Large intestine (tissue), 3 donors: ENCODE results near the gene FIS1. TPM values are rescaled to one million over a fixed set of nuclear protein-coding genes. Genes with fewer than 3 reads are reported as not detected.
A peak's percentile ranks its signal among the peaks of the same experiment; 100 is the strongest.

Experiments
- DNase-seq, 2 donors: peaks; one replicate each; pipeline versions ENCODE4 v3.0.0 to v3.0.0-alpha.2; 2013
- H3K27ac ChIP-seq: one replicate; pipeline ENCODE4 v1.5.1; 2013; ENCODE audit warnings: low read length
- H3K27me3 ChIP-seq: 2 replicates; pipeline ENCODE4 v1.6.1; 2013; ENCODE audit warnings: low read length; ENCODE audit not compliant: control insufficient read depth, insufficient read depth
- H3K36me3 ChIP-seq: 2 replicates; pipeline ENCODE4 v1.6.1; 2013; ENCODE audit warnings: low read length; ENCODE audit not compliant: control insufficient read depth, insufficient read depth
- H3K4me1 ChIP-seq: one replicate; pipeline ENCODE4 v1.6.1; 2013; ENCODE audit warnings: low read length; ENCODE audit not compliant: control insufficient read depth, insufficient read depth
- H3K4me3 ChIP-seq: one replicate; pipeline ENCODE4 v1.5.1; 2013; ENCODE audit warnings: low read length
- H3K9me3 ChIP-seq: one replicate; pipeline ENCODE4 v1.6.1; 2013; ENCODE audit warnings: mild to moderate bottlenecking, low read depth, low read length, moderate library complexity; ENCODE audit not compliant: control insufficient read depth
- WGBS: methylation state at CpG from one replicate; pipeline ENCODE4 v1.1.5; 2013; ENCODE audit warnings: low lambda C conversion rate; ENCODE audit not compliant: insufficient coverage; 5-methylcytosine and 5-hydroxymethylcytosine counted together
- polyA plus RNA-seq: library from polyadenylated mRNA; unstranded; fragments of 120-200 nt; gene quantifications from one replicate; pipeline ENCODE4 v1.2.1, GENCODE V29; 2013

The FIS1 gene
- polyA plus RNA-seq, 1 donor, result 142 TPM

DNA sequence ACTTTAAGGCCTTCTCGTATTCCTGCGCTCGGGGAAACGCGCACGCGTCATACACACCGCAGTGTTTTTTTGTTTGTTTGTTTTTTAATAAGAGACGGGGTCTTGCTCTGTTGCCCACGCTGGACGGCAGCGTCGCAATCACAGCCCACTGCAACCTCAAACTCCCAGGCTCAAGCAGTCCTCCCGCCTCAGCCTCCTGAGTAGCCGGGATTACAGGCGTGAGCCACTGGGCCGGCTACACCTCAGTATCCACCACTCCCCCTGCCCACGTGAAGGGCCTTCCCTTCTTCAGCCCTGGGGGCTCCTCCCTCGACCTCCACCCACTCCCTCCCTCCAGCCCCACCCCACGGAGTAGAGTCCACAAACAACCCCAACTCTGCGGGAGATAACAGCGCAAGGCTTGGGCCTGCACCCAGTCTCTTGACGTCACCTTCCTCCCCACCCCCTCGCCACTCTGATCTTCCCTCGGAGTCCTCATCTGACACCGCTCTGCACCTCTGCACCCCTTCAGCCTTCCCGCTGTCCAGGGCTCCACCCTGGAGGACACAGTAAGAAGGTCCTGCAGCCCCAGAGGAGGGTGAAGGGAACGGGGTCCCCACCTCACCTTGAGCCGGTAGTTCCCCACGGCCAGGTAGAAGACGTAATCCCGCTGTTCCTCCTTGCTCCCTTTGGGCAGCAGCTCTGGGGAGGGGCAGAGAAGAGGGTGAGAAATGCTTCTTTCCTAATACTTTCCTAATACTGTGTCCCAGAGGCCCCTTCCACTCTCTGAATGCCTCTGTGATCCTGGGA, 4.5 kb downstream of the FIS1 start:
- Histone ChIP-seq H3K27ac (peak overlapping the region; percentile 46), H3K4me1 (peaks cover 66% of the 10 kb centered on the region), H3K36me3 (peaks cover 32% of the 10 kb centered on the region), H3K27me3 (no peaks in the 10 kb centered on the region), H3K4me3 (no peak overlapping the region), H3K9me3 (no peaks in the 10 kb centered on the region)
- DNase-seq, result peak; percentile 83 to 92
- WGBS, result no CpG with 5 or more reads among the region's 32 CpGs

DNA sequence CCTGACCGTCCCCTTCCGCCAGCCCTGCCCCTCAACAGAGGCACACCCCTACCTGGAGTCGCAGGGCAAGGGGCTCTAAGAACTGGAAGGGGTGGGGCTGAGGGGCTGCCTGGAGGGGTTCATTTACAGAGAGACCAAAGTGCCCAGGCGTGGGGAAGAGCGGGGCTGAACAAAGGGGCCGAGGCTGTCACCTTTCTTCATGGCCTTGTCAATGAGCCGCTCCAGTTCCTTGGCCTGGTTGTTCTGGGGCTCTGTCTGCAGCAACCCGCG, 5.0 kb downstream of the FIS1 start:
- Histone ChIP-seq H3K9me3 (no peaks in the 10 kb centered on the region), H3K4me1 (peaks cover 68% of the 10 kb centered on the region), H3K36me3 (peaks cover 32% of the 10 kb centered on the region), H3K27ac (no peak overlapping the region), H3K27me3 (no peaks in the 10 kb centered on the region), H3K4me3 (no peak overlapping the region)
- no CpG with 5 or more reads among the region's 9 CpGs for WGBS
- DNase-seq, result no peak

DNA sequence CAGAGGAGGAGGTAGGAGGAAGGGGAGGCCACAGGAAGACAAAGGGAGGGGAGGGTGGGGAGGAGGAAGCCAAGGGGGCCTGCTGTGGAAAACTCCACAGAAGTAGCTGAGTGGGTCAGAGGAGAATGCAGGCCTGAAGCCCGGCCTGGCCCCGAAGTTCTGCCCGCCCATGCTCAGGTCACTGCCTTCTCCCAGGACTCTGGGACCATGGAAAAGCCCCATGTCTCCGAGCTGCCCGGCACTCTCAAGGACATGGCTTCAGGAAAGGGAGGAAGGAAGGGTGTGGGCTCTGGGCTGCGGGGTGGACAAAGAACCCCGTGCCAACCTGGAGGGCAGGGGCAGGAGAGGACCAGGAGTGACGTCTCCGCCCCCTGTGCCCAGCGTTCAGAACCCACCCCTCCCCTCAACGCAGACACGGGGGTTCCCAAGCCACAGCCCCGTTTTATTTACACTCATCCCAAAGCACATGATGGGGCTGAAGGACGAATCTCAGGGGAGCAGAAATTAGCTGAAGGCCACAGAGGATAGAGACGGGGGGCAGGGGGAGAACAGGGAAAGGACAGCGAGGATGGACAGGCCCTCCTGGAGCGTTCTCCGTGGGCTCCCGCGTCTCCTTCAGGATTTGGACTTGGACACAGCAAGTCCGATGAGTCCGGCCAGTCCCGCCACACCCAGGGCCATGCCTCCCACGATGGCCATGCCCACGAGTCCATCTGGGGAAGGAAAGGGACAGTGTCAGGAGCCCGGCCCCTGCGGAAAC, 5.5 kb downstream of the FIS1 start:
- H3K4me3 ChIP-seq, result no peak overlapping the region
- H3K9me3 ChIP-seq, result no peaks in the 10 kb centered on the region
- no CpG with 5 or more reads among the region's 27 CpGs for WGBS
- H3K27me3 ChIP-seq, result no peaks in the 10 kb centered on the region
- DNase-seq, result peak in 1 of 2 donors; percentile 14
- H3K36me3 ChIP-seq, result peaks cover 32% of the 10 kb centered on the region
- peaks cover 71% of the 10 kb centered on the region for H3K4me1 ChIP-seq
- peak overlapping the region; percentile 85 for H3K27ac ChIP-seq

DNA sequence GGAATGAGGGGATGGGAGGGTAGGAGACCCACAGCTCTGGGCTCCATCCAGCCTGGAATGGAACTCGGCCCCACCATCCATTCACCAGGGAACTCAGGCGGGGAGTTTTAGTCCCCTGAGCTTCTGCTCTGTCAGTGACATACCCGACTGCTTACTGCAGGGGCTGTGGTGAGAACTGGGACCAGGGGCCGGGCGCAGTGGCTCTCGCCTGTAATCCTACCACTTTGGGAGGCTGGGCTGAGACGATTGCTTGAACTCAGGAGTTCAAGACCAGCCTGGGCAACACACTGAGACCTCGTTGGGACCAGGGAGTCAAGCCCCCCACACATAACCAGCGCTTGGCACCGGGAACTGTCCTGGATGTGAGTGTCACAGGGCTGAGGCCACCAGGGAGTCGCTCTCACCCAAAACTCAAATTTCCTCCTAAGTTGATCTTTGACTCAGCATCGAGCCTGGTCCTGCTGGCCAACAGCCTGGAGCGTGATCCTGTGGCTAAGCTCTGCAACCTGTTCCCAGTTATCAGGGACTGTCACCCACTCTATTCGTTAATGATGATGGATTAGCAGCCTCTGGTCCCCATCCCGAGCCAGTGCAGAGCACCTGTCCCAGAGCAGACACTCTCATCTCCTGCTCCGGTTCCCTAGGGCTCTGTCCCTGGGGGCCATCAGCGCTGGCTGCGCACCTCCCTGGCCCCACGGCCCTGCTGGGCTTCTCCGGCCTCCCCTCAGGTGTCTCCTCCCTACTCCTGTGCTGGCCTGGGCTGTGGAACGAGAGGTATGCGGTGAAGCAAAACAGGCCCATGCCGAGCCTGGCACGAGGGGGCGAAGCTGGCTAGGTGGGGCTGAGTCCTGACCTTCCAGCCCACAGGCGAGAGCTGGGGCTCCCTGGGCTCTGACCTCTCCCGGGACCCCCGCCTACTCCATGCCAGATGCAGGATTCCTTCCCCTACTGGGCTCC, 6.4 kb downstream of the FIS1 start:
- peak in 1 of 2 donors; percentile 82 for DNase-seq
- H3K27ac ChIP-seq, result peak overlapping the region; percentile 85
- H3K4me3 ChIP-seq, result no peak overlapping the region
- H3K4me1 ChIP-seq, result peaks cover 74% of the 10 kb centered on the region
- H3K36me3 ChIP-seq, result peaks cover 30% of the 10 kb centered on the region
- WGBS, result 0% methylated on average over 2 of the region's 28 CpGs
- H3K9me3 ChIP-seq, result no peaks in the 10 kb centered on the region
- H3K27me3 ChIP-seq, result no peaks in the 10 kb centered on the region

DNA sequence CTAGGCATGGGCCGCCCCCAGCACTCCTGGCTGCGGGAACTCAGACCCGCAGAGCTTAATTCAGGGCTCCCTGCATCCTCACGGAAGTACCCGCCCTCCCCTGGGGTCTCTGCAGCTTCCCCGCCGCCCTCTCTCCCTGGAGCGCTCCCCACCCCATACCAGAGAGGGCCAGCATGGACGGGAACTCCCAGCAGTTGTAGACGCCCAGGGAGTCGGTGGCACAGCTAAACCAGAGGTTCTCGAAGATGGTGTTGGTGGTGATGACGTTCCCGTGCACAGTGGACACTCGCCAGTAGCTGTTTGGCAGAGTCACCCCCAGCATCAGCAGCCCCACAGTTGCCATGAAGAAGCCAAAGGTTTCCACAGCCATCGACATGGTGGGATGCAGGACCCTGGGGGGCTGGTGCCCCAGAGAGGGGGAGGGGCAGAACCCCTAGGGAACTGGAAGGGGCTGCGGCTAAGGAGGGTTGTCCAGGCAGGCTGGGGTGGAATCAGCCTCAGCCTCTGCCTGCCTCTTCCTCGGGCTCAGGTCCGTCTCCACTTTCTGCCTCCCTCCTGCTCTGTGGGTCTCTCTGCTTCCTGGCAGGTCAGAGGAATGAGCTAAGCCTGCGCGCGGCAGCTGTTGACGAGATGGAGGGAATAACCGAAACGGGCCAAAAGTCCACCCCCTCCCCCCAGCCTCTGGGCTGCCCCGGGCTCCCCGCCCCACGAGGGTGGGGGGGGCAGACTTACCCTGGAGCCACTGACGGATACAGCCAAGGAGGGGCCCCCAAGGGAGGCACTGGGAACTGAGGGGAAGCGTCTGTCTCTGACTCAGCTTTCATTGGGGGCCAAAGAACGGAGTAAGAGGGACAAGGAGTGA, 7.4 kb downstream of the FIS1 start, which contains the start of gene CLDN15:
Gene CLDN15, minus strand, starts transcription at position 597 of the 862 bp plus-strand sequence. Its CDS starts 221 bp downstream, at position 376.
- no peaks in the 10 kb centered on the region for H3K27me3 ChIP-seq
- H3K4me1 ChIP-seq, result peaks cover 82% of the 10 kb centered on the region
- H3K27ac ChIP-seq, result peak within 1 kb of the TSS; percentile 85
- WGBS, result no CpG with 5 or more reads among the region's 31 CpGs
- no peaks in the 10 kb centered on the region for H3K9me3 ChIP-seq
- H3K36me3 ChIP-seq, result peaks cover 28% of the 10 kb centered on the region
- H3K4me3 ChIP-seq, result peak within 1 kb of the TSS; percentile 48
- peak; percentile 94 to 98 for DNase-seq

DNA sequence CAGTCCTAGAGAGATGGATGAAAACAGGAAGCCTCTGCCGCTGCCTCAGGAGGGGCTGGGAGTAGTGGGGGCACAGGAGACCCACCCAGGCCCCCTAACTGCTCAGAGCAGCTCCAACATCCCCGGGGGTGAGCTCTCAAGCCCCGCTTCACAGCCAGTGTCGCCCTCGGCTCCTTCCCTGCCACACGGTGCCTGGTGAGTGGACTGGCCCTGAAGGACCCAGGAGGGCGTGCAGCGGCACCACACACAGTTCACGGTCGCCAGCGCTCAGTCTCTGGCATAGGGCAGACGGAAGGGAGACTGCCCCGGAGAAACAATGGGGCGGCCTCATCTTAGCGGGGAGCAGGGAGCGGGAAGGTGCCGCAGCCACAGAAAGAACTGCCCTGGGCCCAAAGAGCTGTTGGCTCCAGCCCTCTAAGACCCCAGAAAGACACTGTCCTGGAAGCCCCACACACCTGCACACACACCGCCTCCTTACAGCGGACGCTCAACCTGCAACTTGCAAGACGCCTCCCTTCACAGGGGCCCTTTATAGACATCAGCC, 8.5 kb downstream of the FIS1 start:
- peaks cover 91% of the 10 kb centered on the region for H3K4me1 ChIP-seq

DNA sequence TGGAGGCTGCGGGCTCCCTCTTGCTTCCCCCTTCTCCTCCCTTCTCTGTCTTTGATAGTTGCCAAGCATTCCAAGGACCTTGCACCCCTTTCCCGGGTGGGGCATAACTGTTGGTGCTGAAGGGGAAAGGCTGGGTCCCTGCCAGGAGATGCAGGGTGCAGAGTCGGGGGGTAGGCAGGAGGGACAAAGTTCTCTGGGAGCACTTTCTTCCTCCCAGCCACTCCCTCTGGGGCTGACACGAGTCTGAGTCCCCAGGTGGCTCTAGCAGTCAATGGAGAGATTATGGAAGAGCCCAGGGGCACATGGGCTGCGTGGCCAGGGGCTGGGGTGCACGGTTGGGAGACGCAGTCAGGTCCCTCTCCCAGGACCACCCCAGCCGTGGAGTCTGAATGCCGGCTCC, 9.4 kb downstream of the FIS1 start:
- Histone ChIP-seq H3K4me1 (peaks cover 89% of the 10 kb centered on the region), H3K4me3 (peak overlapping the region; percentile 48), H3K27ac (peak overlapping the region; percentile 85), H3K9me3 (no peaks in the 10 kb centered on the region), H3K36me3 (peaks cover 22% of the 10 kb centered on the region), H3K27me3 (no peaks in the 10 kb centered on the region)
- peak; percentile 88 to 96 for DNase-seq
- no CpG with 5 or more reads among the region's 9 CpGs for WGBS

More for the DNA sequence above, 8.5 kb downstream of the FIS1 start:
- Histone ChIP-seq H3K4me3 (peak overlapping the region; percentile 48), H3K27ac (peak overlapping the region; percentile 85), H3K27me3 (no peaks in the 10 kb centered on the region), H3K9me3 (no peaks in the 10 kb centered on the region), H3K36me3 (peaks cover 28% of the 10 kb centered on the region)
- peak in 1 of 2 donors; percentile 51 for DNase-seq
- no CpG with 5 or more reads among the region's 21 CpGs for WGBS

DNA sequence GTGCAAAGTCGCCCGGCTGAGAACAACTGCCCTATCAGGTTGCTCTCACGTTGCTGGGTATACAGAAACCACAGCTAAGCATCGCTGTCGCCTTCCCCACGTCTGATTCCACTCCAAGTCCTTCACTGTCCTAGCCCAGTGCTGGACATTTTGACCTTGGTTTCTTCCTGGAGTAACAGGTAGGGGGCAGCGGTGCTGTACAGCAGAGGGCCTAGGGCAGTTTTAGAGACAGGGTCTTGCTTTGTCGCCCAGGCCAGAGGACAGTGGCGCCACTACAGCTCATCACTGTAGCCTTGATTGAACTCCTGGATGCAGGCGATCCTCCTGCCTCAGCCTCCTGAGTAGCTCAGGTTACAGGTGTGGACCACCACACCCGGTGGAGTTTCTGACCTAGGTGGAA, 9.8 kb downstream of the FIS1 start:
- peaks cover 18% of the 10 kb centered on the region for H3K36me3 ChIP-seq
- peak overlapping the region; percentile 57 for H3K27ac ChIP-seq
- H3K27me3 ChIP-seq, result no peaks in the 10 kb centered on the region
- H3K4me1 ChIP-seq, result peaks cover 85% of the 10 kb centered on the region
- peak overlapping the region; percentile 3 for H3K4me3 ChIP-seq
- DNase-seq, result no peak
- WGBS, result no CpG with 5 or more reads among the region's 11 CpGs
- no peaks in the 10 kb centered on the region for H3K9me3 ChIP-seq

DNA sequence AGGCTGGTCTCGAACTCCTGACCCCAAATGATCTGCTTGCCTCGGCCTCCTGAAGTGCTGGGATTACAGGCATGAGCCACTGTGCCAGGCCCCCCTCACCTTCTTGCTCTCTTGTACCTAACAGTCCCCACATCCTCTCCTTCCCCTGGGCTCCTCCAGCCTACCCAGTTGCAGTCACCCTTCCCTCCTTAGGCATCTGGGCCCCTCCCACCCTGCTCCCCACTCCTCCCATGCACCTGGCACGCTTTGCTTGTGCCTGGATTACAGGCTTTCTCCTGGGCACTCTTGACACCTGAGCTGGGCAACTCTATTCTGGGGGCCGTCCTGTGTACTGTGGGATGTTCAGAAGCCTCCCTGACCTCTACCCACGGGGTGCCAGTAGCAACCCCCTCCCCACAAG, 10.2 kb downstream of the FIS1 start:
- peaks cover 14% of the 10 kb centered on the region for H3K36me3 ChIP-seq
- H3K9me3 ChIP-seq, result no peaks in the 10 kb centered on the region
- peak in 1 of 2 donors; percentile 67 for DNase-seq
- H3K4me1 ChIP-seq, result peaks cover 80% of the 10 kb centered on the region
- peak overlapping the region; percentile 57 for H3K27ac ChIP-seq
- no CpG with 5 or more reads among the region's 5 CpGs for WGBS
- no peak overlapping the region for H3K4me3 ChIP-seq
- no peaks in the 10 kb centered on the region for H3K27me3 ChIP-seq
